ENCODE results near the gene CHST7. TPM values are rescaled to one million over a fixed set of nuclear protein-coding genes. Genes with fewer than 3 reads are reported as not detected.

CHST7 gene
- total and polyA plus RNA-seq, 2 of the 13 experiments (the other 11 are each of a cell fraction or from before 2014, with no cell fraction given), result 2.4 to 5.2 TPM

DNA sequence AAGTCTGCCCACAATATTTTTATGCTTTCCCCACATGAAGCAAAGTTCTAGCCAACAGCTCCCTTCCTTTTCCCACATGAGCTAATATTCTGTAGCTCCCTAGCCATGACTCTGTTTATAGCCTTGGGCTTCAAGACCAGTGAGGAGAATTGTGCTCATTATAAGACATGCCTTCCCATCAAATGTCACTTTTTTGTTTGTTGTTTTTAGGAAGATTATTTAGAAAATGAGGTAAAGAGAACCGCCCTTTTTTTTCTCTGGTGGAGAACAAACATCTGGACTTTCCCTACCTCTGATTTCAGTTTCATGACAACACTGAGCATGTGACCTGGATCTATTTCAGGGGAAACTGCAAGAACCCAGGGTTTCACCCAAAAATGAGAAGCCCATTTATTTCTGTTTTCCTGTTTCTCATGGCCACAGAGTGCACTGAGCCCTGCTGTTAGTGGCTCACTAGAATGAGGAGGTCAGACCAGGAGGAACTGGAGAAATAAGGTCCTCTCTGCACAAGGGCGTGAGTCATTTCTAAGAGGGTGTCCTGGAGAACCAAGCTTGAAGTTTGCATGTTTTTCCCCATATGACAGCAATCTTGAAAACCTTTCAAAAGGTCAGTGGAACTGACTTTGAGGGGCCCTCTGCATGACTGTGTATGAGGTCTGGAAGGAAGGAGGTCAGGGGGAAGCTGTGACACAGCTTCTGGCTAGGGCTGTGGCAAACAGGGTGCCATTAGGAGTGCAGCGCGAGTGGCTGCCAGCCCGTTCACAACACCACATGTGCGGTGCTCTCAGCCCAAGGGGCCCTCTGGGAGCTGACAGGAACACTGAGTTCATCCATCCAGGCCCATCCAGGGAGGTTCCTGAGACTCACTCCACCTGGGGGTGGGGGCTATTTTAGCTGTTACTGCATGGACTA is 55.2 kb downstream of the CHST7 start:
- in situ Hi-C loops (cut with HindIII; ENCODE audit: extremely low pct_ligation_motif_present, low pct_unique_long_range_greater_than_20kb) (no loop called here), intact Hi-C loops (cut with micrococcal nuclease; ENCODE audit: unreplicated experiment) (no loop called here)
- no peaks in the 10 kb centered on the region for H3K79me2 ChIP-seq (ENCODE audit: insufficient read depth, low read length)
- no peak overlapping the region for H2AFZ ChIP-seq (ENCODE audit: low read length)
- TF ChIP-seq TOPORS (CRISPR knock-in tag; IDR thresholded peaks at IDR 0.05), result no peak
- TF ChIP-seq ZNF678 (CRISPR knock-in tag; IDR thresholded peaks at IDR 0.05), result no peak
- TF ChIP-seq, protein P1, sequence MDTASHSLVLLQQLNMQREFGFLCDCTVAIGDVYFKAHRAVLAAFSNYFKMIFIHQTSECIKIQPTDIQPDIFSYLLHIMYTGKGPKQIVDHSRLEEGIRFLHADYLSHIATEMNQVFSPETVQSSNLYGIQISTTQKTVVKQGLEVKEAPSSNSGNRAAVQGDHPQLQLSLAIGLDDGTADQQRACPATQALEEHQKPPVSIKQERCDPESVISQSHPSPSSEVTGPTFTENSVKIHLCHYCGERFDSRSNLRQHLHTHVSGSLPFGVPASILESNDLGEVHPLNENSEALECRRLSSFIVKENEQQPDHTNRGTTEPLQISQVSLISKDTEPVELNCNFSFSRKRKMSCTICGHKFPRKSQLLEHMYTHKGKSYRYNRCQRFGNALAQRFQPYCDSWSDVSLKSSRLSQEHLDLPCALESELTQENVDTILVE (CRISPR knock-in tag; IDR thresholded peaks at IDR 0.05), result no peak
- TF ChIP-seq POLR2A (IDR thresholded peaks at IDR 0.05; ENCODE audit: insufficient read depth in 1 of 2, low read depth in 2 of 2, low read length in 2 of 2), result no peak
- TF ChIP-seq, protein P2, sequence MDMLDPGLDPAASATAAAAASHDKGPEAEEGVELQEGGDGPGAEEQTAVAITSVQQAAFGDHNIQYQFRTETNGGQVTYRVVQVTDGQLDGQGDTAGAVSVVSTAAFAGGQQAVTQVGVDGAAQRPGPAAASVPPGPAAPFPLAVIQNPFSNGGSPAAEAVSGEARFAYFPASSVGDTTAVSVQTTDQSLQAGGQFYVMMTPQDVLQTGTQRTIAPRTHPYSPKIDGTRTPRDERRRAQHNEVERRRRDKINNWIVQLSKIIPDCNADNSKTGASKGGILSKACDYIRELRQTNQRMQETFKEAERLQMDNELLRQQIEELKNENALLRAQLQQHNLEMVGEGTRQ (IDR thresholded peaks at IDR 0.05; ENCODE audit: low read depth, low read length), result no peak
- TF ChIP-seq, protein P2 (CRISPR knock-in tag; IDR thresholded peaks at IDR 0.05; ENCODE audit: borderline replicate concordance), result no peak
- no peak overlapping the region for H3K4me3 ChIP-seq (replicated peaks in 1 of 3; ENCODE audit: insufficient read depth in 1 of 3, low read depth in 2 of 3, low read length in 3 of 3)
- H3K9me3 ChIP-seq (ENCODE audit: low read length), result no peaks in the 10 kb centered on the region
- no peaks in the 10 kb centered on the region for H3K36me3 ChIP-seq (replicated peaks in 1 of 2; ENCODE audit: control insufficient read depth in 1 of 2, insufficient read depth in 2 of 2, low read length in 2 of 2)
- FAIRE-seq (no peak), DNase-seq (ENCODE audit: low spot score) (no peak), ATAC-seq (no peak)
- POLR2A ChIA-PET, result no interaction called here
- H3K27ac ChIP-seq (ENCODE audit: extremely low read length, insufficient read depth, low read length), result no peak overlapping the region
- BruUV-seq (replicated peaks), result no TSS peak
- no peak overlapping the region for H3K4me2 ChIP-seq (ENCODE audit: low read depth, low read length)
- no peak overlapping the region for H3K9ac ChIP-seq (ENCODE audit: insufficient read depth, low read depth, low read length)
- no peaks in the 10 kb centered on the region for H4K20me1 ChIP-seq (ENCODE audit: insufficient read depth, low read length)
- WGBS (ENCODE audit: low lambda C conversion rate), result 50% methylated on average over 2 of the region's 6 CpGs
- peaks cover 12% of the 10 kb centered on the region for H3K4me1 ChIP-seq (ENCODE audit: insufficient read depth, low read length)
- no peaks in the 10 kb centered on the region for H3K27me3 ChIP-seq (ENCODE audit: control insufficient read depth in 1 of 2, insufficient read depth in 2 of 2, low read length in 2 of 2)
- CTCF ChIA-PET (ENCODE audit: low intra/inter-chr PET ratio, low total read pairs), result no interaction called here

Measured in HepG2 (cell line).